GM21526 (cell line): ENCODE measurements around the gene SCN3A.

Experiments used
- ATAC-seq: cut with Tn5 transposase; IDR thresholded peaks from one replicate; pipeline ENCODE4 v1.9.1; 2021; ENCODE audit warnings: moderate library complexity; ENCODE audit not compliant: unreplicated experiment, low FRiP score

The SCN3A gene

DNA sequence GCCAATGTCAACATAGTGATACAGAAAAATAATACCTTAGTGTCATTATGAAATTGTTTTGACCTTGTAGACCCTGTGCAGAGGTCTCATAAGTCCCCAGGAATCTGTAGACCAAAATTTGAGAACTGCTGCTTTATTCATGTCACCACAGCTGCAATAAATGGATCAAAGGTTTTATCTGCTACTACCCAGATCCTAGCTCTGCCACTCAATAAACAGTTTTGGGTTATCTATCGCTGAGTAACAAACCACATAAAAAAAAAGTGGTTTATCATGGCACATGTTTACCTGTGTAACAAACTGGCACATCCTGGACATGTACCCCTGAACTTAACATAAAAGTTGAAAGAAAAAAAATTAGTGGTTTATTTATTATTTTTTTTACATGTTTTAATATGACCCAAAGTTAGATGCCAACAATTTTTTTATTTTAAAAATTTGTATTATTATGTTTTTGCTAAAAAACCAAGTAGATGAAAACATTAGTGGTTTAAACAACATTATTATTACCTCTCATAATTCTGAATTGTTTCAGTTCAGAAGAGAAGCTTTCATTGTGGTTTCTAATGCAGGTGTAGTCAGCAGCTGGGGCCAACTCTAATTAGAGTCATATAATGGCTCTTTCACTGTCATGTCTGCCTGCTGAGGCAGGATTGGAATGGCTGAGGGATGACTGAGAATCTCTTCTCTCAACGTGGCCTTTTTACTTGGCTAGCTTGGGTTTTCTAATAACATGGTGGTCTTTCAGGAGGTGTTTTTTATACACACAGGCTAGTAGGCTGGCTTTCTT, 145.2 kb downstream of the SCN3A start:
- no peak for ATAC-seq

DNA sequence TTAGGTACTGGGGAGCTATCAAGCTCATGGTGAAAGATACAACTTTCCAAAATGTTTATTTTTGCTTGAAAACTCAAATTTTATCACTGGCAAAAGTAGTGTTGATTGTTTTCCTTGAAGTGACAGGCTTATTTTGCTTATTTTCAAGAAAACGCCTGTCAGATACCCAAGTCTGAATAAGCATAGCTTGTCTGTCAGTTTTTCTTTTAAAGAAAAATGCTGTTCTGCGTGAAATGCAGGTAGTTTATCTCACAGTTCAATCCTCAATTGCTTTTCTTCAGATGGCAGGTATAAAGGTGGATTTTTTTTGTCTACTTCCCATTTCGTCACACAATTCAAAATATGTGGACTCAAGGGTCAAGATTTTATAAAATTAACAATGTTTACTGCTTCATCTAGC, 145.9 kb downstream of the SCN3A start:
- no peak for ATAC-seq

DNA sequence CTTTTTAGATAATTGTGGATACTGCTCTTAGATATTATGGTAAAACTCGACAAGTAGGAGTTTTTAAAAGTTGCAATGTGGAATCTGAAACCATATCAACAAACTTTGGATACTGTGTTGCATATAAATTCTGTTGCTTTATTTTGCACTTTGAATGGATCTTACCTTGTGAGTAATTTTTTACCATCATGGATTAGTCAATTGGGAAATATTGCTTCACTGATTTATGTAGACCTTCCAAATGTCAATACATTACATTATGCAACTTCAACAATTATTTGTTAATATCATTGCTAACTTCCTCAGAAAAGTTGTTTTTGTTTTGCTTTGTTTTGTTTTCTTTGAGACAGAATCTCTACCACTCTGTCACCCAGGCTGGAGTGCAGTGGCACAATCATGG, 146.5 kb downstream of the SCN3A start:
- no peak for ATAC-seq

DNA sequence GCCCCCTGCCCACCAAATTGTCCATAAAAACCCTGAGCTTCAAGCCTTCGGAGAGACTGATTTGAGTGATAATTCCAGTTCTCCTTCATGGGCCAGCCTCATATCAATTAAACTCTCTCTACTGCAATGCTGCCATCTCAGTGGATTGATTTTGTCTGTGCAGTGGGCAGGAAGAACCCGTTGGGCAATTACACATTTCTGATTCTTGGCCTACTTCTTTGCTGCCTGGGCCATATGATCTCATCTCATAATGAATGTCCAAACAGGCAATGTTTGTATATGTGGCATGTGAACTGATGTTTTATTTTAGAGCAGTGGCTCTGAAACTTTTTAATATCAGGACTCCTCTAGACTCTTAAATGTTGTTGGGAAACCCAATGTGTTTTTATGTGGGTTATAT, 147.3 kb downstream of the SCN3A start:
- ATAC-seq, result no peak

DNA sequence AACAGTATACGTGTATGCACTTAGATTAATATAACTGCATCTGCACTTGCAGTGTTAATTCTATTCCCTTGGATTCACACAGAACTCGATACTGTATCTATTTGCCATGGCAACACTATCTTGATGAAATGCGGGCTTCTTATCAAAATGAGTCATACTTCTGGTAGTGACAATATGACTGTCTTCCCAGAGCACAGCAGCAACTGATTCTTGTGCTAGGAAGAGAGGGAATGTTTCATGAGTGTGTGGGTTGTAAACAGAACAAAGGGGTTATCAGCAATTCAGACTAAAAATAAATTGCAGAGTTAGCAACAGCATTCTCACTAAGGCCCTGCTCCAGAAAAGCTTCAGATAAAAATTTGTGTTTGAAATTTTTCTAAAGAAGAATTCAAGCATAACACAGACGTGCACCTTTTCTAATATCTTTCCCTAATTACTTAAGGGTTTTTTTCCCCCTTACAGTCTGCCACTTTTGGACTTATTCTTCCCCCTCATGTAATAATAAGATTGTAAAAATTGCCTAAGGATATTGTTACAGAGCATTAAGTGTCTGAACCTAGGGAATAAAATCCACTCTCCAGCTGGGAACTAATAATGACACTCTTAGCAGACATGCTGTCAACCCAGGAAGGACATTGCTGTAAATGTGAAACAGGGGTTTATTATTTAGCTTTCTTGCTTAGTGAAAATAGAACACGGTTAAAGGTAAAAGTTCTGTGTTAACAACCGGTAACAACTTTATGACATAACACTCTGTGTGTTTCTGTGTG, 148.6 kb downstream of the SCN3A start:
- ATAC-seq, result no peak

DNA sequence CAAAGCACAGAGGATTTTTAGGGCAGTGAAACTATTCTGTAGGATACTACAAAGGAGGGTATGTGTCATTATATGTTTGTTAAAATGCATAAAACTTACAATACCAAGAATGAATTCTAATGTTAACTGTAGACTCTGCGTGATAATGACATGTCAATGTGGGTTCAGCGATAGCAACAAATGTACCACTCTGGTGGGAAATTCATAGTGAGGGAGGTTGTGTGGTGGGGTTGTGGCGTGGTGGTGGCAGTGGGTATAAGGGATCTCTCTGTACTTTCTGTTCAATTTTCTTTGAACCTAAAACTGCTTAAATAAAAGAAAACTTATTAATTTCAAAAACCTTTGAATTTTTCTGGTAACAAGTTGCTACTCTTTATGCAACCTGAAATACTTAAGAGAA, 149.2 kb downstream of the SCN3A start:
- no peak for ATAC-seq

DNA sequence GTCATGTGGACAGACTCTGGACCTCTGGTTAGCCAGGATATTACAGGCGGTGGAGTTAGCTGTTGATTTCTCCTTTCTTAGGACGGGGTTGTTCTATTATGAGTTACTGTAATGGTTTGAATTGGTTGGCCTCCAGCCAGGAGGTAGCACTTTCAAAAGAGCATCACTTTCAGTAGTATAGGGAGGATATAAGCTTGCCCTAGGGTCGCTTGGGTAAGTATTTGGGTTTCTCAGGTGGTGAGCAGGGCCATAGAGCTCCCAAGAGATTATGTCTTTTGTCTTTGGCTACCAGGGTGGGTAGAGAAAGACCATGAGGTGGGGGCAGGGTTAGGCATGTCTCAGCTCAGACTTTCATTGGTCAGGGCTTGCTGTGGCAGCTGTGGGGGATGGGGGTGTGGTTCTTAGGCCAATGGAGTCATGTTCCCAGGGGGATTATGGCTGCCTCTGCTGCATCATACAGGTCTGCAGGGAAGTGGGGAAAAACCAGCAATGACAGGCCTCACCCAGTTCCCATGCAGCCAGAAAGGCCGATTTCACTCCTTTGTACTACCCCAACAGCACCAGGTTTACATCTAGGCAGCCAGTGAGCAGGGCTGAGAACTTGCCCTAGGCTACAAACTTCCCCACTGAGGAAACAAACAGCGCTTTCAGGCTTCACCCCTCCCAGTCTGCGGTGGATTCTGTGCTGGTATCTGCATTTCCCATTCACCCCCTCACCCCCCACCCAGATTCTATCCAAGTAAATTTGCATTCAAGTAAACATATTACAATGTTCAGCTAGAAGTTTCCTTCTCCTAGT, 159.1 kb downstream of the SCN3A start:
- ATAC-seq, result no peak
